Activated gamma-delta T cell (primary cell): ENCODE measurements around the gene IGF1R.

Source experiments
- DNase-seq: peaks from one replicate; lab custom pipeline; 2025; lab: John Stamatoyannopoulos, UW

The IGF1R gene

GRCh38 chr15:98796685-98797357, 148.5 kb downstream of the IGF1R start:
- DNase-seq, result no peak

- no peak for DNase-seq
These were observed 150.1 kb downstream of the IGF1R start for GRCh38 chr15:98798375-98798893.

GRCh38 chr15:98799461-98800390, 151.4 kb downstream of the IGF1R start:
- no peak for DNase-seq

- no peak for DNase-seq
These were observed 152.3 kb downstream of the IGF1R start for GRCh38 chr15:98800437-98801233.

GRCh38 chr15:98801234-98801561, 152.9 kb downstream of the IGF1R start:
- no peak for DNase-seq

- DNase-seq, result no peak
These were observed 153.8 kb downstream of the IGF1R start for GRCh38 chr15:98802187-98802586.

GRCh38 chr15:98803228-98804056, 155.1 kb downstream of the IGF1R start:
- no peak for DNase-seq

GRCh38 chr15:98804057-98804380, 155.7 kb downstream of the IGF1R start:
- DNase-seq, result no peak

- no peak for DNase-seq
These were observed 157.3 kb downstream of the IGF1R start for GRCh38 chr15:98805434-98806274.

GRCh38 chr15:98806275-98806895, 158.0 kb downstream of the IGF1R start:
- no peak for DNase-seq

- DNase-seq, result no peak
These were observed 158.9 kb downstream of the IGF1R start for GRCh38 chr15:98807262-98807661.

GRCh38 chr15:98809273-98809672, 160.9 kb downstream of the IGF1R start:
- DNase-seq, result no peak

GRCh38 chr15:98812716-98813446, 164.5 kb downstream of the IGF1R start:
- DNase-seq, result no peak

- no peak for DNase-seq
These were observed 165.6 kb downstream of the IGF1R start for GRCh38 chr15:98813951-98814350.

GRCh38 chr15:98815207-98815606, 166.9 kb downstream of the IGF1R start:
- DNase-seq, result no peak

GRCh38 chr15:98817745-98818144, 169.4 kb downstream of the IGF1R start:
- no peak for DNase-seq

- DNase-seq, result no peak
These were observed 174.7 kb downstream of the IGF1R start for GRCh38 chr15:98823012-98823458.

- no peak for DNase-seq
These were observed 175.3 kb downstream of the IGF1R start for GRCh38 chr15:98823616-98824015.

- DNase-seq, result no peak
These were observed 176.3 kb downstream of the IGF1R start for GRCh38 chr15:98824595-98824994.
